Immature natural killer cell (primary cell): ENCODE measurements around the gene TMEM165. TPM values are rescaled to one million over a fixed set of nuclear protein-coding genes. Genes with fewer than 3 reads are reported as not detected.
"Not testable (repeated sequence)": the region's sequence is repeated elsewhere in the genome, so short reads cannot be mapped to it uniquely, and the experiment has no call there.

Experiments used
- DNase-seq, 3 donors: peaks; one replicate each; pipeline ENCODE4 v3.0.0; 2022; ENCODE audit warnings: mixed read lengths in 1 of 3
- H3K27ac Mint-ChIP-seq, 6 donors: one replicate each; pipeline ENCODE4 v1.8.0; 2020; ENCODE audit warnings: mixed read lengths in 6 of 6, mild to moderate bottlenecking in 5 of 6, inconsistent platforms in 4 of 6, moderate library complexity in 3 of 6
- H3K27me3 Mint-ChIP-seq, 3 donors: one replicate each; pipeline ENCODE4 v1.8.0; 2020 to 2021; ENCODE audit warnings: low read depth in 3 of 3, mild to moderate bottlenecking in 3 of 3, mixed read lengths in 3 of 3, moderate library complexity in 3 of 3, inconsistent platforms in 1 of 3
- H3K36me3 Mint-ChIP-seq, 3 donors: one replicate each; pipeline ENCODE4 v1.8.0; 2020; ENCODE audit warnings: mixed read lengths in 3 of 3, inconsistent platforms in 2 of 3, mild to moderate bottlenecking in 2 of 3
- H3K4me1 Mint-ChIP-seq, 2 donors: one replicate each; pipeline ENCODE4 v1.8.0; 2020; ENCODE audit warnings: inconsistent platforms in 2 of 2, mild to moderate bottlenecking in 2 of 2, mixed read lengths in 2 of 2, moderate library complexity in 1 of 2
- H3K4me3 Mint-ChIP-seq, 5 donors: one replicate each; pipeline ENCODE4 v1.8.0; 2020; ENCODE audit warnings: mild to moderate bottlenecking in 5 of 5, mixed read lengths in 5 of 5, inconsistent platforms in 3 of 5, moderate library complexity in 3 of 5
- H3K9me3 Mint-ChIP-seq, 6 donors: one replicate each; pipeline ENCODE4 v1.8.0; 2020; ENCODE audit warnings: mild to moderate bottlenecking in 6 of 6, mixed read lengths in 6 of 6, inconsistent platforms in 4 of 6, moderate library complexity in 3 of 6
- polyA plus RNA-seq, 3 donors: library from polyadenylated mRNA; unstranded; fragments of 300-500 nt; fragmentation: Illumina TruSeq; gene quantifications; one replicate each; pipeline ENCODE4 v1.2.3, GENCODE V29; 2021

The TMEM165 gene, protein sequence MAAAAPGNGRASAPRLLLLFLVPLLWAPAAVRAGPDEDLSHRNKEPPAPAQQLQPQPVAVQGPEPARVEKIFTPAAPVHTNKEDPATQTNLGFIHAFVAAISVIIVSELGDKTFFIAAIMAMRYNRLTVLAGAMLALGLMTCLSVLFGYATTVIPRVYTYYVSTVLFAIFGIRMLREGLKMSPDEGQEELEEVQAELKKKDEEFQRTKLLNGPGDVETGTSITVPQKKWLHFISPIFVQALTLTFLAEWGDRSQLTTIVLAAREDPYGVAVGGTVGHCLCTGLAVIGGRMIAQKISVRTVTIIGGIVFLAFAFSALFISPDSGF
- polyA plus RNA-seq: 10 to 100 TPM; 44.2 to 50.4 (median 44.8) TPM

DNA sequence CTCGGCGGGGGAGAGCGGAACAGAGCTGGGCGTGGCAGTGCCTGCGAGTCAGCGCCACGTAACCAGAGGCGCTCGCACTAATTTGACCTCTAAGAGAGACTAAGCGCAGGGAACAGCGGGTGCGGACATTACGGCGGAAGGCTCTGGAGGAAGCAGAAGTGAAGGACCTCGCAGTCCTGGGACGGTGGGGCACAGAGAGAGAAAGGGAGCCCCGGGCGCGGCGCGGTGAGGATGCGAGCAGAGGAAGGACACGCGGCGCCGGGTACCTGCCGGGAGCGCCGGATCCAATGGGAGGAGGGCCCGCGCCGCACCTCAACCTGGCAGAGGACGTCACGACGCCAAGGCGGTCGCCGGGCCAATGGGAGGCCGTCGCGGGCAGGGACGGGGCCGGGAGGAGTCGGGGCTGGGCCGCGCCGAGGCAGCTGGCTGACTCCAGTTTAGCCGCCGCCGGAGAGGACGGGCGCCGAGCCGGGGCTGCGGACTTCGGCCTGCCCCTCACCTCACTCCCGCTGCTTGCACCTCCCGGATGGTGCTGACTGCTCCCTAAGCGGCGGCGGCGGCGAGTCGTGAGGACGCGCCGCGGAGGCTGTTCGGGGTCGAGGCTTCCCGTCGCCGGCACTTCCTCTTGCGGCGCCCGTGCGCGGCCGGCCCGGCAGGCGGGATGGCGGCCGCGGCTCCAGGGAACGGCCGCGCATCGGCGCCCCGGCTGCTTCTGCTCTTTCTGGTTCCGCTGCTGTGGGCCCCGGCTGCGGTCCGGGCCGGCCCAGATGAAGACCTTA is at the start of gene TMEM165:
Gene TMEM165, plus strand, starts transcription at position 429 of the 779 bp plus-strand sequence. Its CDS starts 233 bp downstream, at position 662.
- peak within 1 kb of the TSS; percentile 93 to 98 (median 98) for H3K27ac Mint-ChIP-seq
- H3K4me3 Mint-ChIP-seq: peak within 1 kb of the TSS; percentile 91 to 98 (median 96)
- no peaks in the 10 kb centered on the region for H3K9me3 Mint-ChIP-seq
- peaks cover 0 to 7% (median 3%) of the 10 kb centered on the region in 3 donors for H3K36me3 Mint-ChIP-seq
- H3K27me3 Mint-ChIP-seq: peaks cover 5 to 14% (median 10%) of the 10 kb centered on the region in 3 donors
- peaks cover 43 to 55% of the 10 kb centered on the region in 2 donors for H3K4me1 Mint-ChIP-seq
- peak; percentile 88 for DNase-seq

DNA sequence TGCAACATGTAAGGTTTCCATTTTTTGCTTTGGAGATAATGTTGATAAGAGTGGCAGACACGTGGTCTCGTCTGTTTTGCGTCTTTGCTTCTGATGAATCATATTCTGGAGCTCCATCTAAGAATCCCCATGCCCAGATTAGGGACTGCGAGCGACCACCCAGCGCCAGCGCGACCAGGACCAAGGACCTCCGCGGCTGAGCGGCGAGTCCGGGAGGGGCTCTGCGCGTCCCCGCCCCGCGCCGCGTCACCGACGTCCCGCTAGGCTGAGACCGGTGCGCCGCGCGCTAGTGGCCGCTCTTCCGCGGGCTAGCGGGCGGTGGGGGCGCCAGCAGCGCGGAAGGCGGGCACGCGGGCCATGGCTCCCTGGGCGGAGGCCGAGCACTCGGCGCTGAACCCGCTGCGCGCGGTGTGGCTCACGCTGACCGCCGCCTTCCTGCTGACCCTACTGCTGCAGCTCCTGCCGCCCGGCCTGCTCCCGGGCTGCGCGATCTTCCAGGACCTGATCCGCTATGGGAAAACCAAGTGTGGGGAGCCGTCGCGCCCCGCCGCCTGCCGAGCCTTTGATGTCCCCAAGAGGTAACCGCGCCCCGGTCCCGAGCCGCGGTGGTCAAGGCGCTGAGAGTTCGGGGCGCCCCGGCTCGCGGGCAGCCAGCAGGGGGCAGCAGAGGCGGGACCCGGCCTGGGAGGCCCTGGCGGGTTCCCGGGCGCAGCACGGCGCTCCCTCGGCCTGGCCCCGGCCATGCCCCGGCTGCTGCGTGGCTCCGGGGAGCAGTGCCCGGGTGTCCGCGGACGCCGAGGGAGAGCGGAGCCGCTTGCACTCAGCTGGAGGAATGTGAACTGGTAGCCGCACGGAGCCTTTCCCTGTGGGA is 49.5 kb upstream of the TMEM165 start, which contains the start of gene SRD5A3:
Gene SRD5A3, plus strand, starts transcription at position 263 of the 871 bp plus-strand sequence. Its CDS starts 95 bp downstream, at position 358.
- Mint-ChIP-seq H3K4me1 (peaks cover 12 to 19% of the 10 kb centered on the region in 2 donors), H3K9me3 (no peaks in the 10 kb centered on the region), H3K36me3 (no peaks in the 10 kb centered on the region), H3K4me3 (peak within 1 kb of the TSS; percentile 86 to 92 (median 87)), H3K27ac (peak within 1 kb of the TSS; percentile 15 to 91 (median 88)), H3K27me3 (peaks cover 0 to 5% (median 1%) of the 10 kb centered on the region in 3 donors)
- peak; percentile 81 to 86 (median 81) for DNase-seq

DNA sequence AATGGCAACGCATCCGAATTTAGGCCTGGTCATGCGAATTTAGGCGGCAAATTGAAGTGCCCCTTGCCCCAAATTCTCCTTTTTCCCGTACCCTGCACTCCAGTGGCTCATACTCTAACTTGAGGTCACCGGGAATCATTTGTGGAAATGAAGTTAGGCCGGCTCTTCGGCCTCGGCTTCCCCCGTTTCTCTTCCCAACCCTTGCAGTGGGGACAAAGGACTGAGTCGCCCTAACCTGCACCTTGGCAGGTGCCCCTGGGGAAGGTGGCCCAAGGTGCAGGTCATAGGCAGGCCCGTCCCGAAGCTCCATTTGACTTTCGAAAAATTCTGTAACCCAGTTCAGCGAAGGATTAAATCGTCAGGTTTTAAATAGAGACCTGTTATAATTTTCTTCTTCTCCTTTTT is 48.9 kb upstream of the TMEM165 start:
- Mint-ChIP-seq H3K27ac (peak overlapping the region in 5 of 6 donors; percentile 64 to 84 (median 81)), H3K4me1 (peaks cover 12 to 19% of the 10 kb centered on the region in 2 donors), H3K9me3 (no peaks in the 10 kb centered on the region), H3K27me3 (peaks cover 0 to 5% (median 1%) of the 10 kb centered on the region in 3 donors), H3K4me3 (peak overlapping the region; percentile 82 to 87 (median 83)), H3K36me3 (peaks cover 0 to 3% (median 0%) of the 10 kb centered on the region in 3 donors)
- DNase-seq: no peak

DNA sequence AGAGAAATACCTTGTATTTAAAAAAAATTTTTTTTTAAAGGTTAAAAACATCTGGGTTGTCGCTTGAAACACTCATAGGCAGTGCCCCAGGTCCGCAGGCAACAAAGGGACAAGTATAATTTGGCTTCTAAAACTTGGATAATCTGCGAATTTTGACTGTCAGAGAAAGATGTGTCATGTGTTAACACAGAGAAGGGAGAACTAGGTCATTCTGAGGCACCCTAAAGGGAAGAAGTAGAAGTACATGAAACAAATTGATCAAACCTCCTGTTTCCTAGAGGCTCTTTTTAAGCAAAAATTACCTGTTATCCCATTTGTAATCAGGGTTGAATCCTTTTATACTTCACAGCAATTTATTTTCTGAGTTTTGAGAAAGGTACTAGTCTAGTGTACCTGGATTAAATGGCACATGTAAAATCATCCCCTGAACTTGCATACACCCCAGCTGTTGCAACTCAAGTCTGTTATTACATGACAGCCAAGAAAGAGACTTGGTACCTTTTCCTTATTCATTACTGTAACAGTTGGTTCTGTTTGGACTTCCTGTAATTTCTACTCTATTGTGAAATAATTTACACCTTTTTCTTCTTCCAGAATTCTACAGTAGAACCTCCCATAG is 48.0 kb upstream of the TMEM165 start:
- Mint-ChIP-seq H3K4me3 (peak overlapping the region; percentile 57 to 87 (median 83)), H3K27ac (peak overlapping the region in 3 of 6 donors; percentile 15 to 72 (median 32)), H3K4me1 (peaks cover 12 to 19% of the 10 kb centered on the region in 2 donors), H3K27me3 (peaks cover 0 to 5% (median 1%) of the 10 kb centered on the region in 3 donors), H3K36me3 (peaks cover 3 to 11% (median 5%) of the 10 kb centered on the region in 3 donors), H3K9me3 (no peaks in the 10 kb centered on the region)
- DNase-seq: no peak

DNA sequence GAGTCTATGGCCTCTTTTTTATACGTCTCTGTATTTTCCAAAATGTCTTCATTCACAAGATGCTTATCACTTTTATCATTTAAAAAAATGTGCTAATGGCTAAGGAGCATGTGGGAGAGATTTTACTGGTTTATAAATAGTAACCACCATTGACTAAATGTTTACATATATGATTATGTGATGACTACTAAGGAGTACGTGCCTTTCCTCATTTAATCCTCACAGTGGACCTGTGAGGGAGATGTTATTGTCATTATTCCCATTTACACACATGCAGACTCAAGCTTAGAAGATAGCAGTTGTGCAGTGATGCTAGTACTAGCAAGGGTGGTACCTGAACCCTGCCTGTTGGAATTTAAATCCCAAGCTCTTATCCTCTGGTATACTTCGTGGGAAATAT is 47.3 kb upstream of the TMEM165 start:
- Mint-ChIP-seq H3K36me3 (peaks cover 4 to 14% (median 11%) of the 10 kb centered on the region in 3 donors), H3K4me3 (no peak overlapping the region), H3K27ac (peak overlapping the region in 1 of 6 donors; percentile 15), H3K27me3 (peaks cover 0 to 5% (median 1%) of the 10 kb centered on the region in 3 donors), H3K9me3 (no peaks in the 10 kb centered on the region), H3K4me1 (peaks cover 12 to 19% of the 10 kb centered on the region in 2 donors)
- DNase-seq: no peak

DNA sequence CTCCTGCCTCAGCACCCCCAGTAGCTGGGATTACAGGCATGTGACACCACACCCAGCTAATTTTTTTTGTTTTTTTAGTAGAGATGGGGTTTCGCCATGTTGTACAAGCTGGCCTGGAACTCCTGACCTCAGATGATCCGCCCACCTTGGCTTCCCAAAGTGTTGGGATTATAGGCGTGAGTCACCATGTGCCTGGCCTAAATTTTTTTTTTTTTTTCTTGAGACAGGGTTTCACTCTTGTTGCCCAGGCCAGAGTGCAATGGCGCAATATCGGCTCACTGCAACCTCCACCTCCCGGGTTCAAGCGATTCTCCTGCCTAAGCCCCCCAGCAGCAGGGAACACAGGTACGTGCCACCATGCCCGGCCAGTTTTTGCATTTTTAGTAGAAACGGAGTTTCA is 44.9 kb upstream of the TMEM165 start:
- H3K27ac Mint-ChIP-seq, H3K27me3 Mint-ChIP-seq, H3K9me3 Mint-ChIP-seq, H3K4me3 Mint-ChIP-seq, DNase-seq: not testable (repeated sequence)
- Mint-ChIP-seq H3K4me1 (peaks cover 9 to 14% of the 10 kb centered on the region in 2 donors), H3K36me3 (peaks cover 8 to 23% (median 21%) of the 10 kb centered on the region in 3 donors)

DNA sequence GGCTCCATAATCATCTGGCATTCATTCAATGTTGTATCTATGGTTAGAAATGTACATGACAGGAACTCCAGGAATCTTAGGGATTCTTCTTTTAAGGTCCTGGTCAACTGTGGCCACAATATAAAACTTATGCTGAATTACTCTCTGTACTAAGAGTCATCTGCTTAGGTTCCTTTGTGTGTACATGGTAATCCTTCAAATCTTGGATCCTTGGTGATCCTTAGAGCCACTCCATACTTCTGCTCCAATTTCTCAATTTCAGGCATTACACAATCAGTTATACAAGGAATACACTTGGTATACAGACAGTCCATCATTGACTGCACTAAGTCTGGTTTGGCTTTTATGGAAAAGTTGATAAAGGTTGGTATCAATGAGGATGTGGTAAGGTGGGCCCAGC is 43.9 kb upstream of the TMEM165 start:
- no peak overlapping the region for H3K4me3 Mint-ChIP-seq
- peaks cover 0 to under 1% (median 0%) of the 10 kb centered on the region in 3 donors for H3K27me3 Mint-ChIP-seq
- H3K36me3 Mint-ChIP-seq: peaks cover 8 to 23% (median 21%) of the 10 kb centered on the region in 3 donors
- no peaks in the 10 kb centered on the region for H3K9me3 Mint-ChIP-seq
- DNase-seq: no peak
- H3K27ac Mint-ChIP-seq: no peak overlapping the region
- peaks cover 8 to 11% of the 10 kb centered on the region in 2 donors for H3K4me1 Mint-ChIP-seq

DNA sequence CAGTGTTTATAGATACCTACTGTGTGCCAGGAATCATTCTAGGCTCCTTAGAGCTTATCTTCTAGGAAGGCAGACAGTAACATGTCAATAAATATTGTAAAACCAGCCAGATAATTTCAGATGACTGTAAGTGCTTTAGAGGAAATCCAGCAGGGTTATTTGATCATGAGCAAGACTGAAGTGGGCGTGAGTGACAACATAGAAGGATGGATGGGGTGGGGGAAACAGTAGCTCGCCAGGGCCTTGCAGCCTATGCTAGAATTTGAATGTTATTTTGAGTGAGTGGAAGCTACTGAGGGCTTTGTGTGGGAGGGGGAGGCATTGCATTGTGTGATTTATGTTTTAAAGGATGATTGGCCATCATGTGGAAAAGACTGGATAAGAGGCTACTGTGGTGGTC is 43.0 kb upstream of the TMEM165 start:
- no peak for DNase-seq
- no peak overlapping the region for H3K4me3 Mint-ChIP-seq
- no peaks in the 10 kb centered on the region for H3K9me3 Mint-ChIP-seq
- H3K36me3 Mint-ChIP-seq: peaks cover 8 to 23% (median 21%) of the 10 kb centered on the region in 3 donors
- no peaks in the 10 kb centered on the region for H3K27me3 Mint-ChIP-seq
- H3K4me1 Mint-ChIP-seq: peaks cover 0 to 2% of the 10 kb centered on the region in 2 donors
- H3K27ac Mint-ChIP-seq: no peak overlapping the region

DNA sequence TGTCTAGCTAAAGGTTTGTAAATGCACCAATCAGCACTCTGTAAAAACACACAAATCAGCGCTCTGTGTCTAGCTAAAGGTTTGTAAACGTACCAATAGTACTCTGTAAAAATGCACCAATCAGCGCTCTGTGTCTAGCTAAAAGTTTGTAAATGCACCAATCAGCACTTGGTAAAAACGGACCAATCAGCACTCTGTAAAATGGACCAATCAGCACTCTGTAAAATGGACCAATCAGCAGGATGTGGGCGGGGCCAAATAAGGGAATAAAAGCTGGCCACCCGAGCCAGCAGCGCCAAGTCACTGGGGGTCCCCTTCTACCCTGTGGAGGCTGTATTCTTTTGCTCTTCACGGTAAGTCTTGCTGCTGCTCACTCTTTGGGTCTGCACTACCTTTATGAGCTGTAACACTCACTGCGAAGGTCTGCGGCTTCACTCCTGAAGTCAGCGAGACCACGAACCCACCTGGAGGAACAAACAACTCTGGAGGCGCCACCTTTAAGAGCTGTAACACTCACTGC is 42.5 kb upstream of the TMEM165 start:
- H3K4me1 Mint-ChIP-seq, H3K27me3 Mint-ChIP-seq, DNase-seq: not testable (repeated sequence)

DNA sequence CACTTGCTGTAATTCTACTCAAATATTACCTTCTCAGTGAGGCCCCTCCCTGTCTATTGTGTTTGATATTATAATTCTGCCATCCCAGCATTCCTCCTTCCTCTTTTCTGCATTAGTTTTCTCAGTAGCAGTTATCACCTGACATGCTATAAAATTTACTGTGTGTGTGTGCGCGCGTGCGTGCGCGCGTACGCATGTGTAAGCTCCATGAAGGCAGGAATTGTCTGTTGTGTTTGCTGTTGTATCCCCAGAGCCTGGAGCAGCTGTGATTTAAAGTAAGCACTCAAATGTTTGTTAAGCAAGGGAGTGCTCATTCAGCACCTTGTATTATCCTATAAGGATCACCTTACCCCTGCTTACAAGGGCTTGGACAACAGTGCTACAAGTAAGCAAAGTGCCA is 41.1 kb upstream of the TMEM165 start:
- H3K4me3 Mint-ChIP-seq: no peak overlapping the region
- H3K27me3 Mint-ChIP-seq: no peaks in the 10 kb centered on the region
- peaks cover 8 to 23% (median 21%) of the 10 kb centered on the region in 3 donors for H3K36me3 Mint-ChIP-seq
- no peaks in the 10 kb centered on the region for H3K9me3 Mint-ChIP-seq
- no peak overlapping the region for H3K27ac Mint-ChIP-seq
- DNase-seq: no peak
- peaks cover 0 to 7% of the 10 kb centered on the region in 2 donors for H3K4me1 Mint-ChIP-seq

More for the DNA sequence above, 42.5 kb upstream of the TMEM165 start:
- H3K4me3 Mint-ChIP-seq, H3K9me3 Mint-ChIP-seq, H3K27ac Mint-ChIP-seq: not testable (repeated sequence)
- peaks cover 8 to 23% (median 21%) of the 10 kb centered on the region in 3 donors for H3K36me3 Mint-ChIP-seq

DNA sequence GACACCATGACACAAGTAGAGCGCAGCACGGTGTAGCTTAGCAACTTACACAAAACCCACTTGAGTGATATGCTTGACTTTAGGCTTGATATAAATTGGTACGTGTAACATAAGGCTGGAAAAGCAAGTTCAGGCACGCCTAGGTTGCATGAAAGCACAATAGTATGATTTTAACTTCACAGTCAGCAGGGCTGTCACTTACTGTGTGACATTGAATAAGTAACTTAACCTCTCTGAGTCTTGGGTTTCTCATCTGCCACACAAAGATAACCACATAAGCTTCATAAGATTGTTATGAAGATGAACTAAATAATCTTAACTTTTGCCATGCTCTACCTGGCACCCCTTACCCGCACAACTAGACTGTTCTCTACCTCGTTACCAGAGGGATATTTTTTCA is 40.2 kb upstream of the TMEM165 start:
- no peak overlapping the region for H3K4me3 Mint-ChIP-seq
- DNase-seq: no peak
- H3K27ac Mint-ChIP-seq: no peak overlapping the region
- H3K27me3 Mint-ChIP-seq: no peaks in the 10 kb centered on the region
- H3K36me3 Mint-ChIP-seq: peaks cover 8 to 23% (median 21%) of the 10 kb centered on the region in 3 donors
- peaks cover 0 to 7% of the 10 kb centered on the region in 2 donors for H3K4me1 Mint-ChIP-seq
- H3K9me3 Mint-ChIP-seq: no peaks in the 10 kb centered on the region

DNA sequence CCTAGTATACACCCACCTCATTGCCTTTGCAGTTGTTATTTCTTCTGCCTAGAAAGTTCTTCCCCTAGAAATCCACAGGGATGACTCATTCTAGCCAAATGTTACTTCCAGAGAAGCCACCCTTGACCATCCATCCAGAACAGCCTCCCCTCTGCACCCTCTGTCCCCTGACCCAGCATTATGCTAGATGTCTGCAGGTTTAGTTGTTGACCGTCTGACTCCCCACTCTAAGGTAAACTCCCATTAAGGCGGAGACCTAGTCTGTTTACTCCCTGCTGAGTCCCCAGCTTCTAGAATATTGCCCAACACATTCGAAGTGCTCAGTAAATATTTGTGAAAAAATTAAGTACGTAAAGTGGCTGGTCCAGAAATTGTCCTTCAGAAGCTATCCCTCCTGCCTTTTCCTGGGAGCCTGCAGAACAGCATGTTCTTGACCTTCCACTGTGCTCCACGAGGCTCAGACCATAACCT is 38.7 kb upstream of the TMEM165 start:
- peaks cover 8 to 21% (median 21%) of the 10 kb centered on the region in 3 donors for H3K36me3 Mint-ChIP-seq
- no peak overlapping the region for H3K27ac Mint-ChIP-seq

More for the DNA sequence above, 38.7 kb upstream of the TMEM165 start:
- no peaks in the 10 kb centered on the region for H3K9me3 Mint-ChIP-seq
- H3K4me1 Mint-ChIP-seq: peaks cover 0 to 7% of the 10 kb centered on the region in 2 donors
- no peak for DNase-seq
- H3K27me3 Mint-ChIP-seq: no peaks in the 10 kb centered on the region
- H3K4me3 Mint-ChIP-seq: no peak overlapping the region
